Measurements from ENCODE around the gene CES4A. TPM values are rescaled to one million over a fixed set of nuclear protein-coding genes. Genes with fewer than 3 reads are reported as not detected.

Gene CES4A
- polyA plus RNA-seq, 1 donor, result 2.6 TPM

GRCh38 chr16:67054901-67055300, 66.5 kb downstream of the CES4A start:
- no peak for DNase-seq

- no peak for DNase-seq
Observed at GRCh38 chr16:67055712-67056487, 67.5 kb downstream of the CES4A start.

Other genes starting within 250 kb of the CES4A start
- 79.5 TPM for gene DYNC1LI2, start 237.0 kb upstream of the CES4A start, polyA plus RNA-seq (ENCODE audit: insufficient read length)
- not detected for gene TERB1, start 187.0 kb upstream of the CES4A start, polyA plus RNA-seq (ENCODE audit: insufficient read length)
- 36.5 TPM for gene NAE1, start 157.6 kb upstream of the CES4A start, polyA plus RNA-seq (ENCODE audit: insufficient read length)
- not detected for gene CA7, start 144.2 kb upstream of the CES4A start, polyA plus RNA-seq (ENCODE audit: insufficient read length)
- gene PDP2, start 108.1 kb upstream of the CES4A start, polyA plus RNA-seq (ENCODE audit: insufficient read length), result 3.0 TPM
- gene CDH16, start 69.7 kb upstream of the CES4A start, polyA plus RNA-seq (ENCODE audit: insufficient read length), result not detected
- gene RRAD, start 63.1 kb upstream of the CES4A start, polyA plus RNA-seq (ENCODE audit: insufficient read length), result 3.1 TPM
- 88.3 TPM for gene CIAO2B, start 54.2 kb upstream of the CES4A start, polyA plus RNA-seq (ENCODE audit: insufficient read length)
- 28.6 TPM for gene CES2, start 53.1 kb upstream of the CES4A start, polyA plus RNA-seq (ENCODE audit: insufficient read length)
- 0.37 TPM for gene CES3, start 27.3 kb upstream of the CES4A start, polyA plus RNA-seq (ENCODE audit: insufficient read length)
- 37.7 TPM for gene CBFB, start 40.6 kb downstream of the CES4A start, polyA plus RNA-seq (ENCODE audit: insufficient read length)
- 20.8 TPM for gene PHAF1, start 121.4 kb downstream of the CES4A start, polyA plus RNA-seq (ENCODE audit: insufficient read length)
- 10.9 TPM for gene B3GNT9, start 162.4 kb downstream of the CES4A start, polyA plus RNA-seq (ENCODE audit: insufficient read length)
- 5.9 TPM for gene TRADD, start 171.3 kb downstream of the CES4A start, polyA plus RNA-seq (ENCODE audit: insufficient read length)
- 2.5 TPM for gene FBXL8, start 171.4 kb downstream of the CES4A start, polyA plus RNA-seq (ENCODE audit: insufficient read length)
- gene HSF4, start 176.2 kb downstream of the CES4A start, polyA plus RNA-seq (ENCODE audit: insufficient read length), result 5.3 TPM
- gene NOL3, start 181.9 kb downstream of the CES4A start, polyA plus RNA-seq (ENCODE audit: insufficient read length), result 44.3 TPM
- gene MATCAP1, start 195.4 kb downstream of the CES4A start, polyA plus RNA-seq (ENCODE audit: insufficient read length), result 22.9 TPM
- gene EXOC3L1, start 201.5 kb downstream of the CES4A start, polyA plus RNA-seq (ENCODE audit: insufficient read length), result 15.3 TPM
- gene E2F4, start 203.6 kb downstream of the CES4A start, polyA plus RNA-seq (ENCODE audit: insufficient read length), result 40.9 TPM
- 1.1 TPM for gene ELMO3, start 210.5 kb downstream of the CES4A start, polyA plus RNA-seq (ENCODE audit: insufficient read length)
- 17.5 TPM for gene TMEM208, start 238.5 kb downstream of the CES4A start, polyA plus RNA-seq (ENCODE audit: insufficient read length)

Measured in hindlimb muscle (tissue), 1 donor.